Activated CD4-positive, alpha-beta memory T cell treated with anti-CD3 and anti-CD28 coated beads for 36 hours (primary cell): ENCODE data around the gene B4GALT3. TPM values are rescaled to one million over a fixed set of nuclear protein-coding genes. Genes with fewer than 3 reads are reported as not detected.

ENCODE experiments used
- CTCF ChIA-PET: fragments of 350-600 bp; sonication (Branson Sonifier 250); formaldehyde crosslinking; loops from one replicate; lab custom pipeline; 2021; ENCODE audit warnings: antibody characterized with exemption, inconsistent platforms; lab: Charles Lee
- POLR2A ChIA-PET: fragments of 350-600 bp; sonication (Branson Sonifier 250); formaldehyde crosslinking; loops from one replicate; lab custom pipeline; 2021; ENCODE audit warnings: antibody characterized with exemption; lab: Charles Lee
- DNase-seq: peaks from one replicate; pipeline ENCODE4 v3.0.0-alpha.2; 2020
- H3K27ac Mint-ChIP-seq: one replicate; pipeline ENCODE4 v1.8.0; 2021; ENCODE audit warnings: mixed read lengths
- H3K27me3 Mint-ChIP-seq: one replicate; pipeline ENCODE4 v1.8.0; 2021; ENCODE audit warnings: mixed read lengths
- H3K36me3 Mint-ChIP-seq: one replicate; pipeline ENCODE4 v1.8.0; 2021; ENCODE audit warnings: mixed read lengths
- H3K4me1 Mint-ChIP-seq: one replicate; pipeline ENCODE4 v1.8.0; 2021; ENCODE audit warnings: low read depth, mixed read lengths
- H3K4me3 Mint-ChIP-seq: one replicate; pipeline ENCODE4 v1.8.0; 2021; ENCODE audit warnings: mild to moderate bottlenecking, mixed read lengths
- H3K9me3 Mint-ChIP-seq: one replicate; pipeline ENCODE4 v1.8.0; 2021; ENCODE audit warnings: mixed read lengths
- intact Hi-C: fragments of 100-400 bp; cut with micrococcal nuclease; formaldehyde crosslinking; loops from one replicate; pipeline ENCODE4 v1.15.1; 2023
- total RNA-seq, 2 experiments: library from RNA; stranded (reverse); gene quantifications; one replicate each; pipeline ENCODE4 v1.2.3, GENCODE V29; 2021

B4GALT3 gene
- total RNA-seq, 2 experiments from 2014 or later = 46.3 to 50.9 TPM

DNA sequence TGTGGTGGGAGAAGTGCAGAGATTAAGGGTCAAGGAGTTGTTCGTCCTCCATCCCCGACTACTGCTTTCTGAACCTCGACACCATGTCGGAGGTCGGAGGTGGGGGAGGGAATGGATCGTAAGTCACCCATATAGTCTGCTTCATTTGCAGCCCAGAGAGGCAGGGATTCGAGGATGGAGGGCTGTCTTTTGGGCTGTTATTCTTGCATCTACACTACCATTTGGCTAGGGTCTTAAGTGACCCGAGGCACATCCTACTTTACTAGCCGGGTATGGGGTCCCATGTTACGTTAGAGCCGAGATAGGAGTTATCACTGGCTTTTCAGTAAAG is 17.4 kb downstream of the B4GALT3 start:
- ChIA-PET POLR2A (no interaction called here), CTCF (no interaction called here)
- intact Hi-C loops = no loop called here
- H3K4me3 Mint-ChIP-seq = peak overlapping the region; percentile 78
- peaks cover 34% of the 10 kb centered on the region for H3K36me3 Mint-ChIP-seq
- DNase-seq = no peak
- no peaks in the 10 kb centered on the region for H3K9me3 Mint-ChIP-seq
- H3K4me1 Mint-ChIP-seq = peaks cover 55% of the 10 kb centered on the region
- peak overlapping the region; percentile 81 for H3K27ac Mint-ChIP-seq
- H3K27me3 Mint-ChIP-seq = no peaks in the 10 kb centered on the region

GRCh38 chr1:161159087-161159912 is 18.0 kb downstream of the B4GALT3 start, which contains the start of gene USP21:
Gene USP21, plus strand, starts transcription at chr1:161159500. Its CDS starts 1,141 bp downstream, at chr1:161160641.
- POLR2A ChIA-PET = interaction anchor here (0.9 kb wide), 1 partner anchor 42 kb away, joined by 3 read pairs; no protein-coding TSS in a partner anchor

DNA sequence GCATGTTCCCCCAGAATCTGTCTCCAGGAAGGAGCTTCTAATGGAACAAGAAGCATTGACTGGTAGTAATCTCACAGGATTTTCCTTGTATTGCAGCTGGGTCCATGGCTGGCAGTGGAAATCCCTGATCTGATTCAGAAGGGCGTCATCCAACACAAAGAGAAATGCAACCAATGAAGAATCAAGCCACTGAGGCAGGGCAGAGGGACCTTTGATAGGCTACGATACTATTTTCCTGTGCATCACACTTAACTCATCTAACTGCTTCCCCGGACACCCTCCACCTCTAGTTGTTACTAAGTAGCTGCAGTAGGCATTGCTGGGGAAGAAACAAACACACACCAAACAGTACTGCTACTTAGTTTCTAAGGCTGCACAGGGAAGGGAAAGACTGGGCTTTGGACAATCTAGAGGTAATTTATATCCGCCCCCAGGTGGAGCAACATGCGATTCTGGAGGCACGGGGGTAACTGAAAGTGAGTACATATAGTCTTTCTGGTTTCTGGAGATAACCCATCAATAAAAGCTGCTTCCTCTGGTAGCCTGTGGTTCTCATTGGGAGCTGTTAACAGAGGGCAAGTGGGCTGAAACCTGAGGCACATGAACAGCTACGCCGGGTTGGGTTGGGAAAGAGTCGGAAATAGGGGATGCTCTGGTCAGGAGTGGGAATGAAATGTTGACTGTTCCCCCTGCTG is 18.8 kb downstream of the B4GALT3 start:
- CTCF ChIA-PET = interaction anchor here (0.6 to 1.9 kb wide), 4 partner anchors 11 to 447 kb away, joined by 3 to 4 read pairs (median 3); partner anchors contain the start of gene CD48
- peaks cover 31% of the 10 kb centered on the region for H3K36me3 Mint-ChIP-seq
- intact Hi-C loops = no loop called here

More at GRCh38 chr1:161159087-161159912, 18.0 kb downstream of the B4GALT3 start, which contains the start of gene USP21:
- CTCF ChIA-PET = interaction anchor here (0.8 to 1.9 kb wide), 3 partner anchors 12 to 62 kb away, joined by 3 to 4 read pairs (median 3); no protein-coding TSS in a partner anchor
- H3K27ac Mint-ChIP-seq = peak within 1 kb of the TSS; percentile 81
- peaks cover 34% of the 10 kb centered on the region for H3K36me3 Mint-ChIP-seq
- intact Hi-C loops = no loop called here
- H3K4me1 Mint-ChIP-seq = peaks cover 57% of the 10 kb centered on the region
- no peaks in the 10 kb centered on the region for H3K9me3 Mint-ChIP-seq
- H3K27me3 Mint-ChIP-seq = no peaks in the 10 kb centered on the region
- peak; percentile 95 for DNase-seq
- H3K4me3 Mint-ChIP-seq = peak within 1 kb of the TSS; percentile 78

GRCh38 chr1:161157867-161158266 is 19.4 kb downstream of the B4GALT3 start:
- Mint-ChIP-seq H3K27ac (peak overlapping the region; percentile 47), H3K9me3 (no peaks in the 10 kb centered on the region), H3K4me1 (peaks cover 52% of the 10 kb centered on the region), H3K36me3 (peaks cover 31% of the 10 kb centered on the region), H3K4me3 (no peak overlapping the region), H3K27me3 (no peaks in the 10 kb centered on the region)
- ChIA-PET CTCF (interaction anchor here (0.6 to 1.9 kb wide), 7 partner anchors 11 to 446 kb away, joined by 3 to 4 read pairs (median 3); partner anchors contain the start of genes CD48 and TOMM40L), POLR2A (interaction anchor here (0.6 to 3.8 kb wide), 4 partner anchors 8 to 142 kb away, joined by 3 to 25 read pairs (median 4); partner anchors contain the start of genes DEDD and PPOX)
- DNase-seq = no peak
- intact Hi-C loops = no loop called here

More for the DNA sequence above, 18.8 kb downstream of the B4GALT3 start:
- POLR2A ChIA-PET = interaction anchor here (0.9 to 1.3 kb wide), 3 partner anchors 26 to 41 kb away, joined by 3 to 4 read pairs (median 3); partner anchors contain the start of gene DEDD
- H3K27ac Mint-ChIP-seq = peak overlapping the region; percentile 81
- DNase-seq = no peak
- H3K27me3 Mint-ChIP-seq = no peaks in the 10 kb centered on the region
- no peaks in the 10 kb centered on the region for H3K9me3 Mint-ChIP-seq
- H3K4me3 Mint-ChIP-seq = peak overlapping the region; percentile 78
- peaks cover 55% of the 10 kb centered on the region for H3K4me1 Mint-ChIP-seq

GRCh38 chr1:161153682-161154337 is 23.5 kb downstream of the B4GALT3 start, which contains the start of gene UFC1:
Gene UFC1, plus strand, starts transcription at chr1:161153978. Its CDS starts 20 bp downstream, at chr1:161153998.
- Mint-ChIP-seq H3K4me3 (peak within 1 kb of the TSS; percentile 86), H3K4me1 (peaks cover 19% of the 10 kb centered on the region), H3K27me3 (no peaks in the 10 kb centered on the region), H3K36me3 (peaks cover 18% of the 10 kb centered on the region), H3K9me3 (no peaks in the 10 kb centered on the region), H3K27ac (peak within 1 kb of the TSS; percentile 97)
- ChIA-PET CTCF (interaction anchor here (0.9 to 3.6 kb wide), 7 partner anchors 12 to 228 kb away, joined by 3 to 23 read pairs (median 4); partner anchors contain the start of genes B4GALT3, DEDD and PPOX), POLR2A (interaction anchor here (0.7 to 2.6 kb wide), 7 partner anchors 13 to 108 kb away, joined by 4 to 16 read pairs (median 5); partner anchors contain the start of genes B4GALT3, DEDD, PPOX and USF1)
- intact Hi-C loops = loop anchor here (1.0 kb wide), 2 partner anchors 22 to 36 kb away; partner anchors contain the start of genes DEDD, NIT1 and PFDN2
- peak; percentile 88 for DNase-seq

DNA sequence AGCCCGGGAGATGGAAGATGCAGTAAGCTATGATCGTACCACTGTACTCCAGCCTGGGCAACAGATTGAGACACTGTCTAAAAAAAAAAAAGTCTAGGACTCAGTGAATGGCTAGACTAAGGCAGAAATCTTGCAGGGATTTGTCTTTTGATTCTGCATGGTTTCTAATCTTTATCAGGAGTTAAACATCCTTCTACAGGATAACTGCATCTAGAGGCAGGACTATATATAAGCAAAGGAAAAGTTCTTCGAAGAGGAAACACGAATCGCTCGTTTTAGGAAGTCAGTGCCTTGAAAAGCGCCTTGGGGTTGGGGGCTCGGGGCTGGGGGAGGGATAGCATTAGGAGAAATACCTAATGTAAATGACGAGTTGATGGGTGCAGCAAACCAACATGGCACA is 24.1 kb downstream of the B4GALT3 start:
- intact Hi-C loops = loop anchor here (1.0 kb wide), 2 partner anchors 21 to 35 kb away; partner anchors contain the start of genes DEDD, NIT1 and PFDN2
- POLR2A ChIA-PET = interaction anchor here (0.7 to 2.6 kb wide), 7 partner anchors 13 to 108 kb away, joined by 4 to 16 read pairs (median 5); partner anchors contain the start of genes B4GALT3, DEDD, PPOX and USF1

DNA sequence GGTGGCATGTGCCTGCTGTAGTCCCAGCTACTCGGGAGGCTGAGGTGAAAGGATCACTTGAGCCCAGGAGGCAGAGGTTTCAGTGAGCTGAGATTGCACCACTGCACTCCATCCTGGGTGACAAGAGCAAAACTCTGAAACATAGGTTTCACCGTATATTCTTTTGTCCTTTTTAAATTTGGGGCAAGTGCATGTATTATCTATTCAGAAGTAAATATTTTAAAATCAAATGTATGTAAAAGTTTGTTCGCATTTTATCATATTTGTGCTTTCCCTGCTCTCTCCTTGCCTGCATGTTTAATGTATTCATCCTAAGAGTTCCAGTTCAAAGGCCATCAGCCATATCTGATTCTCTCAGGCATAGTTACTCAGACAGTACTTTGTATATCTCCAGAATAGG is 31.5 kb downstream of the B4GALT3 start:
- intact Hi-C loops = no loop called here

More for the DNA sequence above, 24.1 kb downstream of the B4GALT3 start:
- H3K9me3 Mint-ChIP-seq = no peaks in the 10 kb centered on the region
- DNase-seq = no peak
- CTCF ChIA-PET = interaction anchor here (0.9 to 3.6 kb wide), 7 partner anchors 12 to 228 kb away, joined by 3 to 23 read pairs (median 4); partner anchors contain the start of genes B4GALT3, DEDD and PPOX
- no peaks in the 10 kb centered on the region for H3K27me3 Mint-ChIP-seq
- peak overlapping the region; percentile 86 for H3K4me3 Mint-ChIP-seq
- H3K4me1 Mint-ChIP-seq = peaks cover 13% of the 10 kb centered on the region
- H3K27ac Mint-ChIP-seq = peak overlapping the region; percentile 97
- H3K36me3 Mint-ChIP-seq = peaks cover 14% of the 10 kb centered on the region

DNA sequence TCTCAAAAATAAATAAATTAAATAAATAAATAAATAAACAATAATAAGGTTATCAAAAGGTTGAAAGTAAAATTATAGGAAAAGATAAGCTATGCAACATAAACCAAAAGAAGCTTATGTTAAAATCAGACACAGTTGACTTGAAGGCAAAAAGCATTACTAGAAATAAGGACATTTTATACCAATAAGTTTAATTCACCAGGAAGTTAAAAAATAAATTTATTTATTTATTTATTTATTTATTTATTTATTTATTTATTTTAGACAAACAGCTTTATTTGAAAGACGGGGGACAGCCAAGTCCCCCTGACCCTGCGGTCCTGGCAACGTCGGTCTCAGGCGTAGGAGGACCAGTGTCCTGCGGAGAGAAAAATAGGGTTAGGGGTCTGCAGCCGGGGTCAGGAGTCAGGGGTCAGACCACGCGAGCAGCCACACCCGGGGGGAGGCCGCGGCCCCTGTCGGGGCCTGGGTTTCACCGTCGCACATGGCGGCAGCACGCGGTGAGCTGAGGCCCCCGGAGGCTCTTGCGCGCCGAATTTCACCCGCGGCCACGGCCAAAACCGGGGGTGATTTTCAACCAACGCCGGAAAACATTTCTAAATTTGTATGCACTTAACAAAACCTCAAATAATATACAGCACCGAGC is 36.4 kb downstream of the B4GALT3 start:
- intact Hi-C loops = no loop called here
- Mint-ChIP-seq H3K36me3 (no peaks in the 10 kb centered on the region), H3K9me3 (no peaks in the 10 kb centered on the region), H3K27me3 (no peaks in the 10 kb centered on the region), H3K27ac (no peak overlapping the region), H3K4me1 (no peaks in the 10 kb centered on the region), H3K4me3 (no peak overlapping the region)
- DNase-seq = no peak
- POLR2A ChIA-PET = interaction anchor here (0.8 to 1.3 kb wide), 2 partner anchors 25 to 71 kb away, joined by 3 to 4 read pairs; partner anchors contain the start of gene ARHGAP30
- CTCF ChIA-PET = interaction anchor here (1.0 to 1.6 kb wide), 11 partner anchors 13 to 151 kb away, joined by 3 to 9 read pairs (median 4); partner anchors contain the start of genes PPOX and UFC1

More for the DNA sequence above, 31.5 kb downstream of the B4GALT3 start:
- Mint-ChIP-seq H3K4me1 (no peaks in the 10 kb centered on the region), H3K27ac (no peak overlapping the region), H3K36me3 (no peaks in the 10 kb centered on the region), H3K4me3 (no peak overlapping the region), H3K27me3 (no peaks in the 10 kb centered on the region), H3K9me3 (no peaks in the 10 kb centered on the region)
- CTCF ChIA-PET = no interaction called here
- DNase-seq = no peak
- POLR2A ChIA-PET = no interaction called here

DNA sequence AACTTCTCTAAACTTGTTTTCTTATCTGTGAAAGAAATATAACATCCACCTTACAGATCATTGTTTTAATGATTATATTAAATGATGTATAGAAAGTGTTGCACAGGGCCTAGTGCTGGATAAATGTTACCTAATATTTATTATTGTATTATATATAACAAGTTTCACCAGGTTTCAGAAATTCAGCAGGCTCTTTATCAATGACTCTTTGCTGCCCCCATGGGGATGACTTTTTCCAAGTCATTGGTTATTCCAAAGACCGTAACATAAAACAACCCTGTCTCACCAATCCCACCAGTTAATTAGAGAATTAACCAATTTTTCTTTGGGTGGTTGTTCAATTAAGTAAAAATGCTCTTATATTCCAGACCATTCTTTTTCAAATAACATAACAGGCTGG is 37.5 kb downstream of the B4GALT3 start:
- Mint-ChIP-seq H3K36me3 (peaks cover 4% of the 10 kb centered on the region), H3K27me3 (no peaks in the 10 kb centered on the region), H3K27ac (no peak overlapping the region), H3K9me3 (no peaks in the 10 kb centered on the region), H3K4me1 (peaks cover 3% of the 10 kb centered on the region), H3K4me3 (no peak overlapping the region)
- POLR2A ChIA-PET = no interaction called here
- DNase-seq = peak; percentile 40
- intact Hi-C loops = no loop called here
- CTCF ChIA-PET = interaction anchor here (0.8 to 2.9 kb wide), 4 partner anchors 35 to 149 kb away, joined by 3 to 12 read pairs (median 4); partner anchors contain the start of gene TOMM40L

- DNase-seq = no peak
- no peak overlapping the region for H3K27ac Mint-ChIP-seq
- CTCF ChIA-PET = interaction anchor here (0.7 to 2.9 kb wide), 9 partner anchors 10 to 185 kb away, joined by 3 to 12 read pairs (median 4); partner anchors contain the start of gene PPOX
- H3K27me3 Mint-ChIP-seq = no peaks in the 10 kb centered on the region
- intact Hi-C loops = no loop called here
- H3K36me3 Mint-ChIP-seq = peaks cover 4% of the 10 kb centered on the region
- POLR2A ChIA-PET = no interaction called here
- no peaks in the 10 kb centered on the region for H3K9me3 Mint-ChIP-seq
- H3K4me1 Mint-ChIP-seq = peaks cover 3% of the 10 kb centered on the region
- no peak overlapping the region for H3K4me3 Mint-ChIP-seq
Observed at GRCh38 chr1:161138431-161138830, 38.9 kb downstream of the B4GALT3 start.
